HG03039 (cell line): ENCODE measurements around the gene SHROOM3.

Experiments used
- ATAC-seq: cut with Tn5 transposase; IDR thresholded peaks from one replicate; pipeline ENCODE4 v1.9.1; 2021; ENCODE audit warnings: mild to moderate bottlenecking, moderate library complexity; ENCODE audit not compliant: unreplicated experiment

SHROOM3 gene

DNA sequence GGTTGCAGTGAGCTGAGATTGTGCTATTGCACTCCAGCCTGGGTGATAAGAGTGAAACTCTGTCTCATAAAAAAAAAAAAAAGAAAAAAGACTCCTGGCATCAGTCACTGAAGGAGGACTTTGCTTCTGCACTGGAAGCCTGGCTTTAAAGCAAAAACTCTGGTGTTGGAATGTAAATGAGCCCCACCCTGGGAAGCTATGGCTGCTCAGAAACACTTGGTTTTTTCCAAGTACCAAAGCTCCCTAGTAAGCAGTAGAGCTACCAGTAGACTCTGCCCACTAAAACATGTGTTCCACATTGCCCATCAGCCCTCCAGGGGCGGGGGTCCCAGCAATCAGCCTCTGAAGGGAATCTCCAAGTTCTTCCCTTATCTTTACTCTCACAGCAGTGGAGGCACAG is 154.4 kb downstream of the SHROOM3 start:
- no peak for ATAC-seq

DNA sequence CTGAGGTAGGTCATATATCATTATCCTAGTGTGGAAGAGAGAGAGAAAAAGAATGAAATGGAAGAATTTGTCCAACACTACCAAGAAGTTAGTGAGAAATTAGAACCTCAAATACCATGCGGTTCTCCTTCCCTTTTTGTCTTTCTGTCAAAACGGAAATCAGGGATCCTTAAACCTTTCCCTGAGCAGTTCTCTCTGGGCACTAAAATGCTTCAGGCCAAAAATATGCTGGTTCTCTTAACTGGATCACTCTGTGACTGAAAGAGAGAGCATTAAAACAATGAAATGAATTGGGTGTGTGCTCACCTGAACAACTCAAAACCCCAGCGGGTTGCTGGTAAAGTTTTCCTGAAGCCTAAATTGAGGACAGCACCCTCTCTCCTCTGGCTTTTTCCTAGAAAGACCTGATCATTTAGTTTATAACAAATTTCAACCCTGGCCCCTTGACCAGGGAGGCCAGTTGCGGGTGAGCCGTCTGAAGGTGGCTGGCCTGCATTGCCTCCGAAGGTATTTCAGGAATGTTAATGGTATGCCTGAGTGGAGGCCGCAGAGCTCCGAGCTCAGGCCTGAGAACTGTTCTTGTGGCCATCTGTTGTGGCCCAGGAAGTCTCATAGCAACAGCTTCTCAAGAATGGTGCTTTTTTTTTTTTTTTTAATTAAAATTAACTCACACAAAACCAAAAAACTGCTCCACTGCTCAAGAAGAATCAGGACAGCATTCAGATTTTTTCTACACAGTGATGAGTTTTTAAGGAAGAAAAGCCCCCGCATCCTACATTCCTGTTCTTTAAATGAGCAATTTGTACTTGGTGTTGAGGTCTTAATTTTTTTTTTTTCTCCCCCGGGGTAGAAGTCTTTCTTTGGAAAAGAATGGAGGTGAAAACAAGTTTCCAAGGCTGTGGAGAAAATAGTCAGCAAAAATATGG is 155.1 kb downstream of the SHROOM3 start:
- no peak for ATAC-seq

DNA sequence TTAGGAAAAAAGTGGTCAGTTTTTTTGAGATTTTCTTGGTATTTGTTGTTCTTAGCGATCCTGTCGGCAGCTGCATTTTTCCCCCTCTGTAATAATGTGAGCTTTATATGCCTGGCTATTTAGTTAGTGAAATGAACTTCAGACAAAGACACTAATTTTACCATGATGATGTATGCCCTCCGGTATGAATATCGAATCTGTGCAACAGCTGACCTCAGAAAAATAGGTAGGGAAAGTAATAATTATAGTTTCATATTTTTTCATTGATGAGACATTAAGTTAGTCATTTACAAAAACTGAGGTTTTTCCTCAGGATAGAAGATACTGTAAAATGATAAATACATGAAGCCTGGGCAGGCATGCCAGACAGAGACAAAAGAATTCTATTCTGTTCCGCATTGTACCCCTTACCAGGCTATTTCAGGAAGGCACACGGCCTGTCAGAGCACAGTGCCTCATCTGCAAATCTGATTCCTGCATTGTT is 155.8 kb downstream of the SHROOM3 start:
- ATAC-seq = no peak

DNA sequence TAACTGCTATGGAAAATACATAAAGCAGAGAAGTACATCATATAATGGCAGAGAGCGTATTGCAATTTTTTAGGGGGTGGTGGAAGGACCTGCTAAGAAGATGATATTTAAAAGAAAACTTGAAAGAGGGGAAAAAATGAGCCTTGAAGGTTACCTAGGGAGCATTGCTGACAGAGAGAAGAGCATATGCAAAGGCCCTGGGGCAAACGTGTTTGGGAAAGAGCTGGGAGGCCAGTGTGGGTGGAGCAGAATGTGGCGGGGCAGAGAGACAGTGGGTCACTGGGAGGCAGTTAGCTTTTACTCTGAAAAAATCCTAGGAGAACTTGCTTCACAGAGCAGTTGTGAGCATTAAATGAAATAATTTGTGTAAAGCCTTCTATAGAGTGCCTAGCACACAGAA is 157.0 kb downstream of the SHROOM3 start:
- no peak for ATAC-seq

DNA sequence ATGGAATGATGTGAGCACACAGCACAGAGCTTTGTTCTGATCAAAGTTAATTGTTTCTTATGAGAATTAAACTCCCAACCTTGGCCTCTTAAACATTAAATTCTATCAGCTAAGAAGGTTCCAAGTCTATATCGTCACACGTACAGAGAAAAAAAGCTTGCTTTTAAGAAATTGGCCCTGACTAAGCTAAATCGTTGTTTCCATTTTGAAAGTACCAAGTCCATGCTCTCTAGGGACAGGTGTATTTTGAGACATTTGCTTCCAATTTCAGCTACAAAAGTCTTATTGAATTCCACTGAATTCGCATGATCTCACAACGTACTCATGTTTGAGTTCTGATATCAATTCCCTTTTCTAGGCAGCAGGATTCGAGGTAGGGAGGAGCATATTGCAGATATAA is 157.4 kb downstream of the SHROOM3 start:
- ATAC-seq = no peak

DNA sequence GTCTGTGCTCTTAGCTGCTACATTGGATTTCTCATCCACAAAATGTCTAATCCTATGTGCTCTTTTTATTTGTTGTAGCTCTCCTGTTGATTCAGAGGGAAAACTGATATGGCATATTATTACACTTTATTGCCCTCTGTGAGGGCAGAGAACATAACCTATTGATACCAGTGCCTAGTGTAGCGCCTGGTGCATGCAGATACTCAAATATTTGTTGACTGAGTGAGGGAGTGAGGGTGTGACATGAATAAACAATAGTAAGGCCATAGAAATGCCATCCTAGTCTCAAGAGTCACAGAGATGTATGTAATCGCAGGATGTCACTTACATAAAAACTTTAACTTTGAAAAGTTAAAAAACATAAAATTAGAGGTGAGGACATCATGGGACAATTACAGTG is 159.1 kb downstream of the SHROOM3 start:
- no peak for ATAC-seq

DNA sequence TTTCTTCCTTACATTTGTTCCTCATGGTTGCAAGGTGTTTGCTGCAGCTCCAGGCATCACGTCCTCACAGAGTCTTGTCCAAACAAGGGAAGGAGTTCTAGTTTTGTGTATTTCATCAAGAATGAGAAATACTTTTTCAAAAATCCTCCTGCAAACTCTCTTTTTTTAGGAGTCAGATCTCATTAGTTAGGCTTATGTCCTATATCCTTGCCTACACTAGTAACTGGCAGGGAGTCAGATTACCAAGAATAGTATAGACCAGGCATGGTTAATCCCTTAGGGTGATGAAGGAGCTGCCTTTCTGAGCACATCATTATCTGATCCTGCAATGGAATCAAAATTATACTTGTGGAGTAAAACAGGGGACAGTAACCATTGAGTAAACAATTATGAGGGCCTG is 160.4 kb downstream of the SHROOM3 start:
- no peak for ATAC-seq

DNA sequence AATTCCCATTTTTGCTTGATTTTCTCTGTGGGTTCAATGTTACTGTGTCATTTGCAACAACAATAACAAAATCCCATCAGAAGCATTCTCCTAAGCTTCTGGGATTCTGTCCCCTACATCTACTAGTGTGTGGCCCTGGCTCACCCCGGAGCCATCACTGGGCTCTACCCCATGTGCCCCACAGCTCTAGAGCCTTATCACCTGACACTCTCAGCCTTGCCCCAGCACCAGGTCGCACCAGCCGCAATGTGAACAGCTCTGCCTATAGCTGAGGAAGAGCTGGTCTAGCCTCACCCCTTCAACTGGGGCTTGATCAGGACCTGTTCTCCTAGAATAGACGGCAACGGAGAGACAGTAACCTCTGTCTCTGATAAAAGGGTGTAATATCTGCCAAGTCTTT is 161.7 kb downstream of the SHROOM3 start:
- no peak for ATAC-seq

DNA sequence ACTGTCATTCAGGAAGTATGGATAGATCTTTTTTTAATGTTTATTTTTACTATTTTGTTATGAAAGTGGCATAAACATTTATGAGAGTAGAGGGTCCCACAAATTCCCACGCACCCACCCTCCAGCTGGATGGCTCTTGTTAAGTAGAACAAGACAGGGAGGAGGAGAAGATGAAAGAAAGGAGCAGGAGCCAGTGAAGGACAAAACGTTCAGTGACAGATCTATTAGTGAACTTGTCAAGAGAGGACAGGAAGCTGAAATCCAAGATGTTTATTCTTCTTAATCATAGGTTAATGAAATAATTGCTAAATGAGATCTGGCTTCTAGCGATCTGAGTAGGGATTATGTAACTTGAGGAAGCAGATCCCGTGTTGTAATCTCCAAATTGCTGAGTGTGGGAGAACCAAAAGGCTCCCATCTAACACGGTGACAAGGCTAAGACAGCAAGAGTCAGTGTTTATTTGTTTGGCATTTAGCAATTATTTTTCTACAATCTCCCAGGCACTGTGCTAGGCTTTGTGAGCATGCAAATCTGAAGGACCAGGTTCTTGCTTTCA is 162.5 kb downstream of the SHROOM3 start:
- ATAC-seq = no peak

DNA sequence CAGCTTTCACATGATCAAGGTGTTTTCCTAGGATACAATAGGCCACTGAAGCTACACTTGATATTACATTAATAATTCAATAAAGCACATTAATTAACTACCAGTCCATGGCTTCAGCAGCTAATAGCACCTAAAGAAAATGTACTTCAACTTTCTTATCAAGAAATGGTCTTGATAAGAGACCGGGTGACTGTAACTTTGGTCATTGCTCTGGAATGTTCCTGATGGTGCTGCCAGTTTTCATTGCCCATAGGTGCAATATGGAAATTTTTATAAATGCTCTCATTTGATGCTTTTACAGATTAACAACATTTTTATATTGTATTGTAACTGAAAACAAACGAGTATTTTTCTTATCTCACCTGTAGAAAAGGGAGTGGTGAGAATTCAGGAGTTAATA is 165.4 kb downstream of the SHROOM3 start:
- ATAC-seq = no peak

DNA sequence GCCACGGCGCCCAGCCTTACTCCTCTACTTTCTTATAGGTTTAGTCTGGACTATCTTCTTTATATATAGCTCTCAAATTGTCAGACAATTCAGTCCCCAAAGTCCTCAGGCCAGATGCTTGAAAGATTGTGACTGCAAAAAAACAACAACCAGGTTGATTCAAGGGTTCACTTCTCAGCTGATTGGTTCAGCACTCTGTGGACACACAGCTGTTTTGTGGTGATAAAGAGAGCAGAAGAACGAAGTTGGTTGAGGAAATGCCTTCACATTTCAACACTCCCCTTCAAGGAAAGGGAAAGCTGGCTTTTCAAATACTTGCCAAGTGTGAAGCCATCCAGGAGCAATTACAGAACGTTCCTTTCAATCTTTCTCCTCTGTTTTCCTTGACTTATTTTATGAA is 166.8 kb downstream of the SHROOM3 start:
- no peak for ATAC-seq

DNA sequence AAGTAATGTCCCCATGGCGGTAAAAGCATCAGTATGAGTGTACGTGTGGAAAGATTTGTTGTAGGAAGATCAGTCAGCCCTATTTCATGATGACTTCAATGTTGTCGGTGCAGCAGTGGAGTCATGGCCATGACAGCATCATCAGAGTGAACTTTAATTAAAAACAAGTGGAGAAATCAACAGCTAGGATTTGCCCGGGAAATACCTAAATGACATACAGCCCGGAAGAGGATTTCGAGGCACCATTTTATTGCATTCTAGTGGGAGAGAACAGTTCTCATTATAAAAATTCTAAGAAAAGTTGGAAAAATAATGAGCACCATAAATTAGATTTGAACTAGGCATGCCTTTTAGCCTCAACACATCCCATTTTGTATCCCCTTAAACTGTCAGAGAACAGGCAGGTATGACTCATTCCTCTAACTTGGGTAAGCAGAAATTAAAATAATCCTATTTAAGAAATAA is 170.1 kb downstream of the SHROOM3 start:
- no peak for ATAC-seq

DNA sequence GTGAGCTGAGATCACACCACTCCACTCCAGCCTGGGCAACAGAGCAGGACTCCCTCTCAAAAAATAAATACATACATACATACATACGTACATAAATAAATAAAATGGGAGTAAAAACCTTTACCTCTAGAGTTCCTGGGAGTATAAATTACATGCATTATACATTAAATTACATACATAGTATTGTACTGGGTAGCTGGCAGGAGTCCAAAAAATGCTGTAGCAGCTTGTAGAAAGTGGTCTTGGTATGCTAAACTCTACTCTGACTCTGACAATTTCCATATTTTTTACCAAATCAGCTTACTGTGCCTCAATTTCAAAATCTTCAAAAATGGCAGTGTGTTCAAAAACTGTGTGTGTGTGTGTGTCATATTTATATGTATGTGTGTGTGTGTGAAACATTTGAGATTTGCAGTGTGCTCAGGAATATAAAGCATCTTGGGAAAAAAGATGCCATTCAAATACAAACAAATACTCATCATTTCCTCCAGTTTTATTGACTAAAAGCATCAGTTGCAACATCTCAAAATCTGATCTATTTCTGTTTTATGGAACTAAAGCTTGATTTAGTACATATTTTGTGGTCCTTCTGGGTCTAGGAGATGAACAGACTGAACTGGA is 171.7 kb downstream of the SHROOM3 start:
- no peak for ATAC-seq

DNA sequence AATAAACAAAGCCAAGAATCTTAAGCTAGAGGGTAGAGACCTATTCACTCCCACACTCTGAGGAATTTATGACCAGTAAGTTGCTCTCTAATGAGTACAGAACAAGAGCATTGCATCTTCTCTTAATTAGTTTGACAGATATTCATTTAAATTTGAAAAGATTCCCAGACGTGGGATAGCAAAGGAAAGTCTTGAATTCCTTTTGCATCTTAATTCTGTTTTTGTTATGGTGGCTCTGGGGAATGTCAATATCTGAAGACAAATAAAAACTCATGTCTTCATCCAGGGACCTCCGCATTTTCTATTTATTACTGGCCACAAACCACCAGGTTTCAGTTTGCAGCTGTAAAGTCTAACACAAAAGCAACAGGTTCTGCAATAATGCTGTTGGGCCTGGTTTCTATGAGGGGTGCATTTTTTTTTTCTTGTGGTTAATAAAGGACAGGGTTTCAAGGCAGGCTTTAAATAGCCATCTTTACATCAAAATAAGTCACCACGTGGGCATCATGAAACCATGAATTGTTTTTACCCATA is 172.3 kb downstream of the SHROOM3 start:
- ATAC-seq = peak; percentile 80

DNA sequence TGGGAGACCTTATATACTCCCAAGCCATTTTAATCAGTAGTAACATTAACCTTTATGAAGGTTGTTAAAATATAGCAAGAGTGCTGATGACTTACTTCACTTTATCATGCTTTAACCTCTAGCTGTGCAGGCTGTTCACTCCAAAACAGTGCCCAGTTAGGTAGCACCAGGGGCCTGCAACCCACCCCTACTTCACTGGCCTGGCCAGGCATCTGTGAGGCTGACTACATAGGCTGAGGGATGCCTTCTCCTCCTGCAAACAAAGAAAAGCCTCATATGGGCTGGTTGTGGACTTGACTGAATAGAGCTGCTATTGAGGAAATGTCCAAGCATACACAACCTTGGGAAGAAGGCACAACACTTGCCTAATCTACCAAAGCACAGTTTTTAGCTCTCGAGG is 172.8 kb downstream of the SHROOM3 start:
- peak; percentile 33 for ATAC-seq

DNA sequence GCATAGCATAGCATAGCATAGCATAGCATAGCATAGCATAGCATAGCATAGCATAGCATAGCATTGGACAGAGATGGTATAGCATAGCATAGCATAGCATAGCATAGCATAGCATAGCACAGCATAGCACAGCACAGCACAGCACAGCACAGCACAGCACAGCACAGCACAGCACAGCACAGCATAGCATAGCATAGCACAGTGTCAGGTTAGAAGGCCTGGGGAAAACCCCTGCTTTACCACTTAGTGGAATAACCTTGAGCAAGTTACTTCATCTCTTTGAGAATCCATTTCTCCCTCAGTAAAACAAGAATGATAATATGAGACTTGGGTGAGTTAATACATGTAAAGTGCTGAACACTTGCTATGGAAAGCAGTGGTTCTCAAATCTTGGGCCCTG is 173.5 kb downstream of the SHROOM3 start:
- peak; percentile 41 for ATAC-seq

DNA sequence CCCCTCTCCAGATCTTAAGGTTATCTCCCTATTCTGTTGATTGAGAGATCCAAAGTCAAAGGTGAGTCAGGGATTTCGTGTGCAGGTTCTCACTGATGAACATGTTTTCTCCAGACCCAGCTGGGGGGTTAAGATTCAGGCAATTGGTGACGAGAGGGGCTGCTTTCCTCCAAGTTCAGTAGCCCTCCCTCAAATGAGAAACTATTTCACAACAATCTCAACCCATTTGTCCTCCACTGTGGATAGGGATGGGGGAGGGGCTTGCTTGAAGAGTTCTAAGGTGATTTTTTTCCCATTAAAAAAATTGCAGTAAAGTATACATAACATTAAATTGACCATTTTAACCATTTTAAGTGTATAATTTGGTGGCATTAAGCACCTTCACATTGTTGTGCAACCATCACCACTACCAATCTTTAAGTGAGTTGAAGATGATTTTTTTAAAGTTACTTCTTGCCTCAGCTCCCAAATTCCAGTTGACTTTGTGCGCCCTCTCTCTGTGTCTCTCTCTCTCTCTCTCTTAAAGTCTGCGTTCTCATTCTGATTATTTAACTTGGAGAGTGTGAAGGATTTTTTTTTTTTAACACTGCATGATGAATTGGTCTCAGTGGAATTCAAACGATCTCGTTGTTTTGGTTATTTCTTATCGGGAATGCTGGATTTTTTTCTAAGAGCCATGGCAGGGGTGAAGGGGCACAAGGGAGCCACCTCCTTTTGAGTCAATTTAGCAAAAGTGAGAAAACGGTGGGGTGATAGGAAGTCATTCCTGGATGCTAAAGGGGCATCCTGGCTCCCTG is 175.9 kb downstream of the SHROOM3 start:
- ATAC-seq = no peak

DNA sequence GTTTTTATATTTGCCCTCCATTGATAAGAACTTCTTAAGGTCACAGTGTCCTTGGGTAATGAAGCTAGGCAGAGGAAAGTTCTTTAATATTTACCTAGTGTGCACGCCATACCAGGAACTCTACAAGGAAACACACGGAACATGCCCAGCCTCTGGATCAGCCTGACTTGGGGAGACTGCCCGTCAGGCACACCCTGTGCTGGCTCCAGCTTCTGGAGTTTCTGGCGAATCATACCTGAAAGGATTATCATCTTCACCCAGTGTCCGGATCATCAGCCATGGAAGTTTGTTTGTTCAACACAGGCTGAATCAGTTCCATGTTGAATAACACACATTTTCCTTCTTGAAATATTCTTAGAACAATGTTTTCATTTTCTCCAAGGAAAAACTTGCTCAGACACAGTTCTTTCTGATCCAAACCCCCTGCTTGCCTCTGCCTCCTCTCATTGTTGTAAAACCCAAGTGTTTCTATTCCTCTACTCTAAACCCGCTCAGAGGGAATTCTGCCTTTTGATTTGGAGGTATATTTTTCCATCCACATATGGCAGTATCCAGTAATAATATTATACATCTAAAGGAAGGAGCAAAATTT is 176.7 kb downstream of the SHROOM3 start:
- no peak for ATAC-seq

DNA sequence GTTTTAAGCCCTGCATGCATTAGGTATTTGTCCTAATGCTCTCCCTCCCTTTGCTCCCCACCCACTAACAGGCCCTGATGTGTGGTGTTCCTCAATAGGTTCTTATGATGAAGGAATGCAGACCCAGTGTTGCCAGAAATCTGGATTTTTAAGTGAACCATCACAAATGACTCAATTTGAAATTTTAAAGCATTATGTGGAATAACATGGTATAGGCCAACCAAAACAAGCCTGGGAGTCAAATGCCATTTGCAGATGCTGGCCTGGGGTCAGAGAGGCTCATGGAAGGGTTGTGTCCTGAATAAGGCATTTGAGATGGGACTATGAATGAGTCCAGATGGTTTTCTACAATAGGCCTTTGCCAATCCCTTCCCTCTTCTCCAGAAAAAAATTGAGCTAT is 179.6 kb downstream of the SHROOM3 start:
- ATAC-seq = no peak

DNA sequence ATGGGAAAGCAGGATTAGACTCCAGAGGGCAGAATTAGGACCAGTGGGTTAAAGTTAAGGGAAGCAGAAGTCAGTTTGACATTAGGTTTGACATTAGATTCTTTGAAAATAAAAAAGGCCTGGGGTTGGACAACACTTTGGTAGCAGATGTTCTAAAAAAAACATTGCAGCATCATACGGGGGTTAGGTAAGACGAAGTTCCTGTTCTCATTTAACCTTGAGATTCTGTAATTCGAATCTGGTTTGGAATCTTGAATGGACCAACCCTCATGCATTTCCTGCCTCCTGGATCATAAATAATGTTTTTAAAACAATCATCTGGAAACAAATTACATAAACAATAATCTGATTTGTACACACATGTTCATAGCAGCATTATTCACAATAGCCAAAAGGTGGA is 181.0 kb downstream of the SHROOM3 start:
- ATAC-seq = no peak
